HepG2 (cell line): ENCODE data around the gene CNDP1. TPM values are rescaled to one million over a fixed set of nuclear protein-coding genes. Genes with fewer than 3 reads are reported as not detected.

Experiments used
- ATAC-seq: fragments of 200-7000 bp; cut with Tn5 transposase; 3 replicates; pipeline ENCODE4 v1.9.1; 2020; ENCODE audit warnings: mild to moderate bottlenecking, moderate library complexity
- BruUV-seq: library from RNA; stranded (reverse); fragments of 400-500 nt; replicated peaks from 2 replicates; lab custom pipeline; 2021; lab: Mats Ljungman, UMichigan
- CTCF ChIA-PET: fragments of 300-600 bp; formaldehyde crosslinking; extraction: SDS; loops from one replicate; lab custom pipeline; 2021; ENCODE audit warnings: low total read pairs, inconsistent platforms, low intra/inter-chr PET ratio; lab: Yijun Ruan, JAX
- POLR2A ChIA-PET: fragments of 350-600 bp; sonication (Branson Sonifier 250); formaldehyde crosslinking; loops from one replicate; lab custom pipeline; 2020; ENCODE audit warnings: antibody characterized with exemption, inconsistent platforms; lab: Yijun Ruan, JAX
- DNase-seq: peaks from one replicate; pipeline ENCODE4 v3.0.0-alpha.2; 2015; ENCODE audit warnings: low spot score
- FAIRE-seq: peaks from 3 replicates; lab custom pipeline; 2011; peaks lifted over from hg19 to GRCh38; lab: Jason Lieb, UNC
- H2AFZ ChIP-seq: one replicate; pipeline ENCODE4 v1.6.1; 2011; ENCODE audit warnings: low read length, inconsistent platforms
- H3K27ac ChIP-seq: fragments of 300-600 bp; 3 replicates; pipeline ENCODE4 v1.8.0; 2011; ENCODE audit warnings: mixed run types, mild to moderate bottlenecking, mixed read lengths, low read length, inconsistent platforms; ENCODE audit not compliant: insufficient read depth; ENCODE audit errors: extremely low read length
- H3K27me3 ChIP-seq, 2 experiments: fragments of 200-600 bp in 1 of 2; 2 replicates in 1 of 2; 3 replicates in 1 of 2; pipeline versions ENCODE4 v1.6.0 to v1.8.0; 2011; ENCODE audit warnings: low read length in 2 of 2, mild to moderate bottlenecking in 2 of 2, moderate library complexity in 2 of 2, inconsistent platforms in 1 of 2; ENCODE audit not compliant: insufficient read depth in 2 of 2, control insufficient read depth in 1 of 2
- H3K36me3 ChIP-seq, 2 experiments: fragments of 200-600 bp in 1 of 2; replicated peaks in 1 of 2; 2 replicates in 1 of 2; 3 replicates in 1 of 2; pipeline versions ENCODE4 v1.5.1 to v1.8.0; 2011; ENCODE audit warnings: low read length in 2 of 2, inconsistent platforms in 1 of 2; ENCODE audit not compliant: insufficient read depth in 2 of 2, control insufficient read depth in 1 of 2
- H3K4me1 ChIP-seq: 2 replicates; pipeline ENCODE4 v1.5.1; 2012; ENCODE audit warnings: low read length, inconsistent platforms; ENCODE audit not compliant: insufficient read depth
- H3K4me2 ChIP-seq: 2 replicates; pipeline ENCODE4 v1.6.0; 2011; ENCODE audit warnings: low read depth, low read length, inconsistent platforms
- H3K4me3 ChIP-seq, 3 experiments: fragments of 200-600 bp in 1 of 3; sonication (generic), shearing (Covaris generic) in 1 of 3; replicated peaks in 1 of 3; 2 replicates each; pipeline ENCODE4 v1.5.1; 2011 to 2016; ENCODE audit warnings: low read length in 3 of 3, inconsistent platforms in 2 of 3, low read depth in 2 of 3, mild to moderate bottlenecking in 2 of 3, control low read depth in 1 of 3, mixed read lengths in 1 of 3; ENCODE audit not compliant: insufficient read depth in 1 of 3
- H3K79me2 ChIP-seq: one replicate; pipeline ENCODE4 v1.6.1; 2011; ENCODE audit warnings: low read length, inconsistent platforms; ENCODE audit not compliant: insufficient read depth
- H3K9ac ChIP-seq: 2 replicates; pipeline ENCODE4 v1.6.0; 2011; ENCODE audit warnings: mild to moderate bottlenecking, low read depth, low read length, inconsistent platforms; ENCODE audit not compliant: insufficient read depth
- H3K9me3 ChIP-seq: 2 replicates; pipeline ENCODE4 v1.5.1; 2012; ENCODE audit warnings: mild to moderate bottlenecking, low read length
- H4K20me1 ChIP-seq: 2 replicates; pipeline ENCODE4 v1.6.0; 2011; ENCODE audit warnings: inconsistent platforms, mild to moderate bottlenecking, low read length, moderate library complexity; ENCODE audit not compliant: insufficient read depth
- CREB1 ChIP-seq, 2 experiments: fragments of 450-650 bp in 1 of 2; IDR thresholded peaks; 2 replicates each; pipeline ENCODE4 v1.6.1; 2016 to 2017; ENCODE audit warnings: control low read depth in 1 of 2, mild to moderate bottlenecking in 1 of 2, missing compliant biosample characterization in 1 of 2, missing genetic modification characterization in 1 of 2
- FOXA3 ChIP-seq: IDR thresholded peaks from 2 replicates; pipeline ENCODE4 v1.6.1; 2016; ENCODE audit warnings: missing genetic modification reagents, missing compliant biosample characterization
- FOXO4 ChIP-seq: sonication (generic); formaldehyde crosslinking; conservative IDR thresholded peaks from 2 replicates; pipeline ENCODE4 v1.8.1; 2023; ENCODE audit warnings: missing genetic modification reagents
- HNRNPUL1 ChIP-seq: fragments of 200-400 bp; formaldehyde crosslinking; IDR thresholded peaks from 2 replicates; pipeline ENCODE4 v1.6.1; 2017; ENCODE audit warnings: low read depth, mild to moderate bottlenecking, low read length, moderate library complexity
- MAFK ChIP-seq, 2 experiments: IDR thresholded peaks in 1 of 2; conservative IDR thresholded peaks in 1 of 2; 2 replicates each; pipeline ENCODE4 v1.6.1; 2011; ENCODE audit warnings: improper control_type of control experiment in 2 of 2, low read length in 2 of 2
- MAX ChIP-seq: IDR thresholded peaks from 2 replicates; pipeline ENCODE4 v1.6.1; 2012; ENCODE audit warnings: inconsistent platforms
- NKX3-1 ChIP-seq: sonication (generic); formaldehyde crosslinking; IDR thresholded peaks from 2 replicates; pipeline ENCODE4 v1.5.0; 2020; ENCODE audit warnings: missing genetic modification reagents
- PHB2 ChIP-seq: fragments of 450-650 bp; IDR thresholded peaks from 2 replicates; pipeline ENCODE4 v1.6.1; 2018; ENCODE audit not compliant: partially characterized antibody
- ZNF24 ChIP-seq: fragments of 450-650 bp; IDR thresholded peaks from 2 replicates; pipeline ENCODE4 v1.6.1; 2017; ENCODE audit warnings: antibody characterized with exemption, mild to moderate bottlenecking
- ZNF660 ChIP-seq: sonication (generic); formaldehyde crosslinking; IDR thresholded peaks from 2 replicates; pipeline ENCODE4 v1.5.1; 2020; ENCODE audit warnings: mild to moderate bottlenecking, low read depth, missing genetic modification reagents, borderline replicate concordance
- ZNF709 ChIP-seq: sonication (generic); formaldehyde crosslinking; IDR thresholded peaks from 2 replicates; pipeline ENCODE4 v1.5.0; 2020; ENCODE audit warnings: mild to moderate bottlenecking, missing genetic modification reagents
- WGBS: methylation state at CpG from one replicate; pipeline ENCODE4 v1.1.6; 2017; ENCODE audit warnings: low lambda C conversion rate; 5-methylcytosine and 5-hydroxymethylcytosine counted together
- in situ Hi-C: cut with HindIII; loops from 2 replicates; pipeline ENCODE4 v1.10.0; 2017; ENCODE audit warnings: low pct_unique_long_range_greater_than_20kb; ENCODE audit not compliant: extremely low pct_ligation_motif_present
- intact Hi-C: fragments of 100-400 bp; cut with micrococcal nuclease; formaldehyde crosslinking; loops from one replicate; pipeline ENCODE4 v1.10.0; 2022; ENCODE audit not compliant: unreplicated experiment
- polyA plus RNA-seq, 8 experiments: library from polyadenylated mRNA; depleted of rRNA in 3 of 8; stranded (reverse) in 7 of 8; unstranded in 1 of 8; fragments of >200 nt; fragmentation: Illumina TruSeq in 4 of 8; extraction: Trizol in 4 of 8; gene quantifications; 2 replicates each; pipeline versions ENCODE4 v1.2.1 to v1.2.3, GENCODE V29; 2011 to 2016; ENCODE audit warnings: low read depth in 4 of 8, missing spikeins in 1 of 8, mixed read lengths in 1 of 8; ENCODE audit not compliant: insufficient read depth in 1 of 8
- total RNA-seq, 5 experiments: library from RNA; depleted of rRNA; stranded (reverse); fragments of >200 nt; fragmentation: Illumina TruSeq; extraction: Trizol; gene quantifications; 2 replicates each; pipeline ENCODE4 v1.2.3, GENCODE V29; 2016; ENCODE audit warnings: low read depth in 1 of 5
- TF ChIP-seq, protein P1 (sequence below): sonication (generic); formaldehyde crosslinking; IDR thresholded peaks from 2 replicates; pipeline ENCODE4 v1.5.0; 2020; ENCODE audit warnings: mild to moderate bottlenecking, missing genetic modification reagents, borderline replicate concordance

The CNDP1 gene
- total and polyA plus RNA-seq, 2 of the 13 experiments (the other 11 are each of a cell fraction or from before 2014, with no cell fraction given) = 0.01 TPM; not detected in 1

DNA sequence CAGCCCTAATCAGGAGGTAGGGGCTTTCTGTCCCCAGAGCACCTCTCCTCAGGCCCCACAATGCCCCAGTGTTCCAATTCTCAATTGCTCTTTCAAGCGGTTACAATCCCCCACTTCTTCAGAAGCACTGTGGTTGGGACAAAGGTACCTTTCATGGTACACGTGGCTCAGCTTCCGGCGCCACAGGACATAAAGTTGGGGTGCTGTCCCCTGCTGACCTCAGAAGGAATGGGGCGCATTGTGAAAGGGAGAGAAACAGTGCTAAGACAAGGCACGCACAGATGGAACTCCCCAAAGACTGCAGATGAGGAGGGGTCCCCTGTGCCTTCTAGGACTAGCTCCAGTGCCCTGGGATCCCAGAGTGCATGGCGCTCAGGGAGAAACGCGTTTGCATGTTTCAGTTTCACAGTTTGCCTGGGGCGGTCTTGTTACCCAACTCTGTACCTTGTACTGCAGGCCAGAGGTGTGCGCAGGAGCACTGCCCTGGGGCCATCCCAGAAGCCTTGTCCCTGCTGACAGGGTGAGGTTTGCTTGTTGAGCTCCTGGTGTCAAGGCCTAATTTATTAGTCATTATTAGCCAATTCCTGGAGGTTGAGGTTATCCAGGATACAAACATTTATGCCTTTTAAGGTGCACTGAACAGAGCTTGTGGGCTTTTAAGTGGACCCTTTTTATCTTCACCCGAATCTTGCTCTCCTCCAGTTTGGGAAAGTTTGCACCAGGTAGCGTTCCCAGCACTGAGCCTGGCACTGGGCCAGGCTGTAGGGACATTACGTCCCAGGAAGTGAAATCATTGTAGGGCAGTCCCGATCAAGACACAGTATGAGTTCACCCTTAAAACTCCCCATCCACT lies 7.6 kb downstream of the CNDP1 start:
- Histone ChIP-seq H3K4me3 (peak overlapping the region; percentile 5 to 57 (median 12); a peak in 4 of 6 replicates), H4K20me1 (no peaks in the 10 kb centered on the region), H3K27me3 (no peaks in the 10 kb centered on the region), H3K27ac (peak overlapping the region; percentile 96), H3K4me1 (peaks cover 53% of the 10 kb centered on the region), H3K36me3 (no peaks in the 10 kb centered on the region), H3K9me3 (no peaks in the 10 kb centered on the region), H3K79me2 (no peaks in the 10 kb centered on the region), H3K9ac (peak overlapping the region; percentile 71), H3K4me2 (peak overlapping the region; percentile 81), H2AFZ (no peak overlapping the region)
- 4% methylated on average over 10 of the region's 15 CpGs for WGBS
- ChIA-PET CTCF (no interaction called here), POLR2A (interaction anchor here (0.9 to 3.6 kb wide), 18 partner anchors 10 to 669 kb away, joined by 3 to 59 read pairs (median 6); partner anchors contain the start of genes CNDP2, TSHZ1 and ZNF407)
- intact Hi-C loops (loop anchor here (1.0 to 2.0 kb wide), 3 partner anchors 33 to 249 kb away; no protein-coding TSS in a partner anchor), in situ Hi-C loops (loop anchor here (5.0 kb wide), 1 partner anchor 45 kb away; the partner anchor contains the start of gene CNDP2)
- peak; percentile 97 for ATAC-seq
- no TSS peak for BruUV-seq
- peak; percentile 92 for DNase-seq
- FAIRE-seq = peak; percentile 95
- TF ChIP-seq CREB1 (IDR thresholded peaks at IDR 0.05) (no peak), CREB1 (CRISPR knock-in tag; IDR thresholded peaks at IDR 0.05) (peak; percentile 69), MAX (peak; percentile 86), ZNF24 (no peak), NKX3-1 (CRISPR knock-in tag) (no peak), ZNF709 (CRISPR knock-in tag) (0 out of 2 replicates have a peak, but pooled peaks have one; percentile 25), ZNF660 (no peak), FOXO4 (CRISPR knock-in tag) (no peak), HNRNPUL1 (no peak), FOXA3 (CRISPR knock-in tag) (peak; percentile 83), MAFK (conservative IDR thresholded peaks at IDR 0.05 in 1 of 2, IDR thresholded peaks at IDR 0.05 in 1 of 2; ENCODE audit: low read length in 2 of 2) (no peak; a peak in 1 of 4 replicates), PHB2 (no peak)
- TF ChIP-seq, protein P1, sequence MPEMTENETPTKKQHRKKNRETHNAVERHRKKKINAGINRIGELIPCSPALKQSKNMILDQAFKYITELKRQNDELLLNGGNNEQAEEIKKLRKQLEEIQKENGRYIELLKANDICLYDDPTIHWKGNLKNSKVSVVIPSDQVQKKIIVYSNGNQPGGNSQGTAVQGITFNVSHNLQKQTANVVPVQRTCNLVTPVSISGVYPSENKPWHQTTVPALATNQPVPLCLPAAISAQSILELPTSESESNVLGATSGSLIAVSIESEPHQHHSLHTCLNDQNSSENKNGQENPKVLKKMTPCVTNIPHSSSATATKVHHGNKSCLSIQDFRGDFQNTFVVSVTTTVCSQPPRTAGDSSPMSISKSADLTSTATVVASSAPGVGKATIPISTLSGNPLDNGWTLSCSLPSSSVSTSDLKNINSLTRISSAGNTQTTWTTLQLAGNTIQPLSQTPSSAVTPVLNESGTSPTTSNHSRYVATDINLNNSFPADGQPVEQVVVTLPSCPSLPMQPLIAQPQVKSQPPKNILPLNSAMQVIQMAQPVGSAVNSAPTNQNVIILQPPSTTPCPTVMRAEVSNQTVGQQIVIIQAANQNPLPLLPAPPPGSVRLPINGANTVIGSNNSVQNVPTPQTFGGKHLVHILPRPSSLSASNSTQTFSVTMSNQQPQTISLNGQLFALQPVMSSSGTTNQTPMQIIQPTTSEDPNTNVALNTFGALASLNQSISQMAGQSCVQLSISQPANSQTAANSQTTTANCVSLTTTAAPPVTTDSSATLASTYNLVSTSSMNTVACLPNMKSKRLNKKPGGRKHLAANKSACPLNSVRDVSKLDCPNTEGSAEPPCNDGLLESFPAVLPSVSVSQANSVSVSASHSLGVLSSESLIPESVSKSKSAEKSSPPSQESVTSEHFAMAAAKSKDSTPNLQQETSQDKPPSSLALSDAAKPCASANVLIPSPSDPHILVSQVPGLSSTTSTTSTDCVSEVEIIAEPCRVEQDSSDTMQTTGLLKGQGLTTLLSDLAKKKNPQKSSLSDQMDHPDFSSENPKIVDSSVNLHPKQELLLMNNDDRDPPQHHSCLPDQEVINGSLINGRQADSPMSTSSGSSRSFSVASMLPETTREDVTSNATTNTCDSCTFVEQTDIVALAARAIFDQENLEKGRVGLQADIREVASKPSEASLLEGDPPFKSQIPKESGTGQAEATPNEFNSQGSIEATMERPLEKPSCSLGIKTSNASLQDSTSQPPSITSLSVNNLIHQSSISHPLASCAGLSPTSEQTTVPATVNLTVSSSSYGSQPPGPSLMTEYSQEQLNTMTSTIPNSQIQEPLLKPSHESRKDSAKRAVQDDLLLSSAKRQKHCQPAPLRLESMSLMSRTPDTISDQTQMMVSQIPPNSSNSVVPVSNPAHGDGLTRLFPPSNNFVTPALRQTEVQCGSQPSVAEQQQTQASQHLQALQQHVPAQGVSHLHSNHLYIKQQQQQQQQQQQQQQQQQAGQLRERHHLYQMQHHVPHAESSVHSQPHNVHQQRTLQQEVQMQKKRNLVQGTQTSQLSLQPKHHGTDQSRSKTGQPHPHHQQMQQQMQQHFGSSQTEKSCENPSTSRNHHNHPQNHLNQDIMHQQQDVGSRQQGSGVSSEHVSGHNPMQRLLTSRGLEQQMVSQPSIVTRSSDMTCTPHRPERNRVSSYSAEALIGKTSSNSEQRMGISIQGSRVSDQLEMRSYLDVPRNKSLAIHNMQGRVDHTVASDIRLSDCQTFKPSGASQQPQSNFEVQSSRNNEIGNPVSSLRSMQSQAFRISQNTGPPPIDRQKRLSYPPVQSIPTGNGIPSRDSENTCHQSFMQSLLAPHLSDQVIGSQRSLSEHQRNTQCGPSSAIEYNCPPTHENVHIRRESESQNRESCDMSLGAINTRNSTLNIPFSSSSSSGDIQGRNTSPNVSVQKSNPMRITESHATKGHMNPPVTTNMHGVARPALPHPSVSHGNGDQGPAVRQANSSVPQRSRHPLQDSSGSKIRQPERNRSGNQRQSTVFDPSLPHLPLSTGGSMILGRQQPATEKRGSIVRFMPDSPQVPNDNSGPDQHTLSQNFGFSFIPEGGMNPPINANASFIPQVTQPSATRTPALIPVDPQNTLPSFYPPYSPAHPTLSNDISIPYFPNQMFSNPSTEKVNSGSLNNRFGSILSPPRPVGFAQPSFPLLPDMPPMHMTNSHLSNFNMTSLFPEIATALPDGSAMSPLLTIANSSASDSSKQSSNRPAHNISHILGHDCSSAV (CRISPR knock-in tag) = 0 out of 2 replicates have a peak, but pooled peaks have one; percentile 56
